Hindlimb muscle (tissue), 1 donor: ENCODE data around the gene SEC22B. TPM values are rescaled to one million over a fixed set of nuclear protein-coding genes. Genes with fewer than 3 reads are reported as not detected.
"Not testable (repeated sequence)": the region's sequence is repeated elsewhere in the genome, so short reads cannot be mapped to it uniquely, and the experiment has no call there.

Source experiments
- DNase-seq: peaks from one replicate; pipeline ENCODE4 v3.0.0-alpha.2; 2013
- polyA plus RNA-seq: library from polyadenylated mRNA; unstranded; fragments of 120-200 nt; gene quantifications from one replicate; pipeline ENCODE4 v1.2.1, GENCODE V29; 2013; ENCODE audit not compliant: insufficient read length

The SEC22B gene
- polyA plus RNA-seq, 1 donor = 18.3 TPM

- DNase-seq = not testable (repeated sequence)
These were observed 63.2 kb downstream of the SEC22B start for GRCh38 chr1:120113134-120113533.

- DNase-seq = not testable (repeated sequence)
These were observed 64.1 kb downstream of the SEC22B start for GRCh38 chr1:120112212-120112611.

- DNase-seq = not testable (repeated sequence)
These were observed 64.5 kb downstream of the SEC22B start for GRCh38 chr1:120111771-120112170.

- not testable (repeated sequence) for DNase-seq
These were observed 65.3 kb downstream of the SEC22B start for GRCh38 chr1:120111008-120111407.

GRCh38 chr1:120109656-120110055, 66.7 kb downstream of the SEC22B start:
- not testable (repeated sequence) for DNase-seq

GRCh38 chr1:120109180-120109579, 67.1 kb downstream of the SEC22B start:
- not testable (repeated sequence) for DNase-seq

- DNase-seq = not testable (repeated sequence)
These were observed 71.0 kb downstream of the SEC22B start for GRCh38 chr1:120105288-120105687.

- DNase-seq = not testable (repeated sequence)
These were observed 72.6 kb downstream of the SEC22B start for GRCh38 chr1:120103768-120104167.

- not testable (repeated sequence) for DNase-seq
These were observed 74.7 kb downstream of the SEC22B start for GRCh38 chr1:120101593-120101992.

Other genes starting within 250 kb of the SEC22B start
- gene NOTCH2, start 106.9 kb downstream of the SEC22B start, polyA plus RNA-seq = 42.5 TPM
- gene NBPF8, start 238.5 kb upstream of the SEC22B start, polyA plus RNA-seq = 9.5 TPM